Stimulated activated naive CD8-positive, alpha-beta T cell treated with anti-CD3 and anti-CD28 coated beads, Interleukin-15, Interleukin-2, amounts not matched to agents 100 ng/mL and 50 ng/mL, for 24 hours (primary cell): ENCODE data around the gene LINC00632.

ENCODE experiments used
- H3K27ac Mint-ChIP-seq: one replicate; pipeline ENCODE4 v1.8.0; 2021; ENCODE audit warnings: mild to moderate bottlenecking, mixed read lengths
- H3K27me3 Mint-ChIP-seq: one replicate; pipeline ENCODE4 v1.8.0; 2021; ENCODE audit warnings: mixed read lengths
- H3K36me3 Mint-ChIP-seq: one replicate; pipeline ENCODE4 v1.8.0; 2021; ENCODE audit warnings: low read depth, mixed read lengths
- H3K4me1 Mint-ChIP-seq: one replicate; pipeline ENCODE4 v1.8.0; 2021; ENCODE audit warnings: low read depth, mixed read lengths
- H3K4me3 Mint-ChIP-seq: one replicate; pipeline ENCODE4 v1.8.0; 2021; ENCODE audit warnings: mild to moderate bottlenecking, mixed read lengths
- H3K9me3 Mint-ChIP-seq: one replicate; pipeline ENCODE4 v1.8.0; 2021; ENCODE audit warnings: mixed read lengths

Gene LINC00632

DNA sequence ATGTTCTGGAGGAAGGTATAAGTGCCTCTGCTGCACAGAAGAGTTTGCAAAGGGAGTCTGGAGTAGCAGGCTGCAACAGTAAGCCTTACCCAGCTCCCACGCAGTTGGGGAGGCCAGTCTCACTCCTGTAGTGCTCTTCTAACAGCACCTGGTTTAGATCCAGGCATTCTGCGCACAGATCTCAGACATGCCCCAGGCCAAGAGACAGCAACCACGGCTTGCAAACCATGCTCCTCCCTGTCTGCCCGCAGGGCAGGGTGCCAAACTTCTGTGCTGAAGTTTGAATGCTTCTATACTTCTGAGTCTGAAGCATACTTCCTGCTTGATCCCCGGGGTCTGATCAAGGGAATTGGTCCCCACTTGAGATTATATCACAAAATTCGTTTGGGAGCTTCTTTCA is 106.3 kb downstream of the LINC00632 start:
- Mint-ChIP-seq H3K36me3 (no peaks in the 10 kb centered on the region), H3K9me3 (peaks cover 9% of the 10 kb centered on the region), H3K27ac (no peak overlapping the region), H3K4me1 (no peaks in the 10 kb centered on the region), H3K4me3 (no peak overlapping the region), H3K27me3 (no peaks in the 10 kb centered on the region)

DNA sequence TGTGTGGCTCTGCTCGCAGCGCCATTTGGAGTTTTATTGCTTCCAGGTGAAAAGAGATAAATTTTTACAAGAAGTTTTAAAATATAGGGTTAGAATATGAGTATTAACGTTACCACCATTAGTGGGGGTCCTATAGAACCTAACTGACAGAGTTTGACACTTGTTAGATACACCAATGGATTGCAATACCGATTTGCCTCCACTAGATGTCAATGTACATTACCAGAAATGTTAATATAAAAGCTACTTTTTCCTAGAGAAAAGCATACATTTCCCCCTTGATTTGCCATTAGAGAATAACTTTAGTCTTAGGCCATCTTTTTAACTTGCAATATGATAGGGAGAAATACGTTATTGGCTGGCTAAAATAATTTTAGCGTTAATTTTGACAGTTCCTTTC is 108.4 kb downstream of the LINC00632 start:
- Mint-ChIP-seq H3K27ac (no peak overlapping the region), H3K4me3 (no peak overlapping the region), H3K27me3 (no peaks in the 10 kb centered on the region), H3K4me1 (peaks cover 6% of the 10 kb centered on the region), H3K9me3 (peaks cover 4% of the 10 kb centered on the region), H3K36me3 (no peaks in the 10 kb centered on the region)

DNA sequence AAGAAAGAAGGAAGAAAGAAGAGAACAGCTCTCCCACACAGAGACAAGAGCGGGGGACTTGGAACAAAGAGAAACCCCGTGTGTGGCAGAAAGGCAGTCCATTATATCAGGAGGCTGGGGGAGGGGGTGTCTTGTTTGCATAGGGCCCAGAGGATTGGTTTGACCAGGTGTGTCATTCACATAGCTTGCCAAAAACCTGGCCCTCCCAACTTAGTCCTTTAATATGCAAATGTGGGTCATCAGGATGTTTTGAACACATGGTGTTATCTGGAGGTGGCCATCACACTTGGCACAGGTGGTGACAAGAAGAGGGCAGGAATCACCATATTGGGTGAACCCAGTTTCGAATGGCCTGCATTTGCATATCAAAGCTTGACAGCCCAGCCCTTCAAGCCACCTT is 111.7 kb downstream of the LINC00632 start:
- Mint-ChIP-seq H3K4me3 (no peak overlapping the region), H3K9me3 (no peaks in the 10 kb centered on the region), H3K27ac (no peak overlapping the region), H3K4me1 (peaks cover 6% of the 10 kb centered on the region), H3K36me3 (no peaks in the 10 kb centered on the region), H3K27me3 (no peaks in the 10 kb centered on the region)

- H3K27me3 Mint-ChIP-seq: no peaks in the 10 kb centered on the region
- no peaks in the 10 kb centered on the region for H3K9me3 Mint-ChIP-seq
- H3K36me3 Mint-ChIP-seq: no peaks in the 10 kb centered on the region
- H3K27ac Mint-ChIP-seq: no peak overlapping the region
- H3K4me1 Mint-ChIP-seq: peaks cover 6% of the 10 kb centered on the region
- H3K4me3 Mint-ChIP-seq: no peak overlapping the region
Observed at GRCh38 chrX:140822184-140822583, 112.6 kb downstream of the LINC00632 start.

- no peak overlapping the region for H3K27ac Mint-ChIP-seq
- H3K36me3 Mint-ChIP-seq: no peaks in the 10 kb centered on the region
- H3K4me3 Mint-ChIP-seq: no peak overlapping the region
- H3K9me3 Mint-ChIP-seq: no peaks in the 10 kb centered on the region
- peaks cover 6% of the 10 kb centered on the region for H3K4me1 Mint-ChIP-seq
- no peaks in the 10 kb centered on the region for H3K27me3 Mint-ChIP-seq
Observed at GRCh38 chrX:140822861-140823260, 113.3 kb downstream of the LINC00632 start.

GRCh38 chrX:140836874-140837273 is 127.3 kb downstream of the LINC00632 start:
- Mint-ChIP-seq H3K4me1 (no peaks in the 10 kb centered on the region), H3K27ac (no peak overlapping the region), H3K27me3 (no peaks in the 10 kb centered on the region), H3K36me3 (no peaks in the 10 kb centered on the region), H3K9me3 (no peaks in the 10 kb centered on the region), H3K4me3 (no peak overlapping the region)
